Ishikawa (cell line): ENCODE results near the gene BAMBI.

ENCODE experiments used
- CEBPB ChIP-seq: IDR thresholded peaks from 2 replicates; pipeline ENCODE4 v1.6.1; 2012
- CREB1 ChIP-seq: IDR thresholded peaks from 2 replicates; pipeline ENCODE4 v1.6.1; 2012; ENCODE audit warnings: low read depth
- EGR1 ChIP-seq: IDR thresholded peaks from 2 replicates; pipeline ENCODE4 v1.6.1; 2012
- FOXM1 ChIP-seq: IDR thresholded peaks from 2 replicates; pipeline ENCODE4 v1.6.1; 2012; ENCODE audit warnings: low read depth, borderline replicate concordance
- MAX ChIP-seq: IDR thresholded peaks from 2 replicates; pipeline ENCODE4 v1.6.1; 2012
- NFIC ChIP-seq: IDR thresholded peaks from 2 replicates; pipeline ENCODE4 v1.6.1; 2012
- RAD21 ChIP-seq: IDR thresholded peaks from 2 replicates; pipeline ENCODE4 v1.6.1; 2012; ENCODE audit warnings: low read depth
- REST ChIP-seq: IDR thresholded peaks from 2 replicates; pipeline ENCODE4 v1.6.1; 2012; ENCODE audit warnings: low read depth, mild to moderate bottlenecking
- TAF1 ChIP-seq: IDR thresholded peaks from 2 replicates; pipeline ENCODE4 v1.6.1; 2012; ENCODE audit warnings: low read depth, mild to moderate bottlenecking
- TEAD4 ChIP-seq: IDR thresholded peaks from 2 replicates; pipeline ENCODE4 v1.6.1; 2012
- USF1 ChIP-seq: IDR thresholded peaks from 2 replicates; pipeline ENCODE4 v1.6.1; 2012
- YY1 ChIP-seq: IDR thresholded peaks from 2 replicates; pipeline ENCODE4 v1.6.1; 2012; ENCODE audit warnings: low read depth
- ZBTB7A ChIP-seq: IDR thresholded peaks from 2 replicates; pipeline ENCODE4 v1.6.1; 2012; ENCODE audit warnings: low read depth

Gene BAMBI

GRCh38 chr10:28676968-28677887 is at the start of gene BAMBI:
Gene BAMBI, plus strand, starts transcription at chr10:28677521. Its CDS starts 377 bp downstream, at chr10:28677898.
- TF ChIP-seq ZBTB7A (peak; percentile 32), TAF1 (peak; percentile 51; the same call in 1 of the 2 replicates), EGR1 (no peak), RAD21 (peak; percentile 39; the same call in 1 of the 2 replicates), FOXM1 (no peak)

GRCh38 chr10:28628184-28628893 is 49.0 kb upstream of the BAMBI start:
- TF ChIP-seq FOXM1: no peak
- peak; percentile 87 for TF ChIP-seq RAD21
- TF ChIP-seq TEAD4: no peak
- TF ChIP-seq CREB1: no peak

GRCh38 chr10:28631896-28632583 is 45.3 kb upstream of the BAMBI start:
- TF ChIP-seq MAX: no peak
- no peak for TF ChIP-seq TEAD4
- TF ChIP-seq EGR1: no peak
- no peak for TF ChIP-seq REST
- no peak for TF ChIP-seq YY1
- TF ChIP-seq ZBTB7A: no peak
- no peak for TF ChIP-seq USF1
- TF ChIP-seq CREB1: no peak

GRCh38 chr10:28632584-28632945 is 44.8 kb upstream of the BAMBI start:
- TF ChIP-seq YY1 (no peak), NFIC (no peak), REST (no peak), MAX (no peak), USF1 (no peak)

- TF ChIP-seq TAF1: no peak
- TF ChIP-seq MAX: no peak
- no peak for TF ChIP-seq TEAD4
- TF ChIP-seq EGR1: no peak
- no peak for TF ChIP-seq CEBPB
Observed at GRCh38 chr10:28633750-28634149, 43.6 kb upstream of the BAMBI start.

- TF ChIP-seq CEBPB: no peak
- no peak for TF ChIP-seq CREB1
- TF ChIP-seq RAD21: no peak
- TF ChIP-seq FOXM1: no peak
Observed at GRCh38 chr10:28637346-28637745, 40.0 kb upstream of the BAMBI start.
